Neural progenitor cell (in vitro differentiated cells): ENCODE measurements around the gene CDH1.

Source experiments
- EZH2phosphoT487 ChIP-seq: fragments of 200-600 bp; sonication (generic); IDR thresholded peaks from 2 replicates; pipeline ENCODE4 v1.6.1; 2017; ENCODE audit warnings: antibody characterized with exemption
- TF ChIP-seq, protein P1 (sequence below): fragments of 200-600 bp; sonication (generic); IDR thresholded peaks from 2 replicates; pipeline ENCODE4 v1.5.1; 2017; ENCODE audit warnings: antibody characterized with exemption, mild to moderate bottlenecking

DNA sequence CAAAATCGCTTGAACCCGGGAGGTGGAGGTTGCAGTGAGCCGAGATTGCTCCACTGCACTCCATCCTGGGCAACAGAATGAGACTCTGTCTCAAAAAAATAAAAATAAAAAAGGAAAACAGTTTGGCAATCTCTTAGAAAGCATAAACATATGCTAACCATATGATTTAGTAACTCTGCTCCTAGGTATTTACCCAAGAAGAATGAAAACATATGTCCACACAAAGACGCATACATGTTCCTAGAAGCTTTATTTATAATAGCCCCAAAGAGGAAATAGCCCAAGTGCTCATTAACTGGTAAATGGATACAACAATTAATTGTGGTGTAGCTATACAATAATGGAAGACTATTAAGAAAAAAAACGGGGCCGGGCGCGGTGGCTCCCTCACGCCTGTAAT lies 18.5 kb upstream of the CDH1 start:
- TF ChIP-seq EZH2phosphoT487 = no peak
- TF ChIP-seq, protein P1, sequence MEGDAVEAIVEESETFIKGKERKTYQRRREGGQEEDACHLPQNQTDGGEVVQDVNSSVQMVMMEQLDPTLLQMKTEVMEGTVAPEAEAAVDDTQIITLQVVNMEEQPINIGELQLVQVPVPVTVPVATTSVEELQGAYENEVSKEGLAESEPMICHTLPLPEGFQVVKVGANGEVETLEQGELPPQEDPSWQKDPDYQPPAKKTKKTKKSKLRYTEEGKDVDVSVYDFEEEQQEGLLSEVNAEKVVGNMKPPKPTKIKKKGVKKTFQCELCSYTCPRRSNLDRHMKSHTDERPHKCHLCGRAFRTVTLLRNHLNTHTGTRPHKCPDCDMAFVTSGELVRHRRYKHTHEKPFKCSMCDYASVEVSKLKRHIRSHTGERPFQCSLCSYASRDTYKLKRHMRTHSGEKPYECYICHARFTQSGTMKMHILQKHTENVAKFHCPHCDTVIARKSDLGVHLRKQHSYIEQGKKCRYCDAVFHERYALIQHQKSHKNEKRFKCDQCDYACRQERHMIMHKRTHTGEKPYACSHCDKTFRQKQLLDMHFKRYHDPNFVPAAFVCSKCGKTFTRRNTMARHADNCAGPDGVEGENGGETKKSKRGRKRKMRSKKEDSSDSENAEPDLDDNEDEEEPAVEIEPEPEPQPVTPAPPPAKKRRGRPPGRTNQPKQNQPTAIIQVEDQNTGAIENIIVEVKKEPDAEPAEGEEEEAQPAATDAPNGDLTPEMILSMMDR = no peak
